OCI-M2 (cell line): Measurements from ENCODE around the gene TPPP2.
A peak's percentile ranks its signal among the peaks of the same experiment; 100 is the strongest.

Experiments used
- DNase-seq: peaks from one replicate; lab custom pipeline; 2025; ENCODE audit not compliant: unreplicated experiment; lab: John Stamatoyannopoulos, UW

The TPPP2 gene

GRCh38 chr14:21016413-21017190 is 13.4 kb upstream of the TPPP2 start:
- DNase-seq, result no peak

- DNase-seq, result no peak
Measured at GRCh38 chr14:21017528-21018245, 12.3 kb upstream of the TPPP2 start.

- no peak for DNase-seq
Measured at GRCh38 chr14:21018286-21018685, 11.7 kb upstream of the TPPP2 start.

- no peak for DNase-seq
Measured at GRCh38 chr14:21018781-21019180, 11.2 kb upstream of the TPPP2 start.

GRCh38 chr14:21019366-21019765 is 10.7 kb upstream of the TPPP2 start:
- no peak for DNase-seq

- DNase-seq, result no peak
Measured at GRCh38 chr14:21020977-21021545, 9.0 kb upstream of the TPPP2 start.

GRCh38 chr14:21022686-21023085 is 7.3 kb upstream of the TPPP2 start:
- DNase-seq, result no peak

- no peak for DNase-seq
Measured at GRCh38 chr14:21023174-21023573, 6.8 kb upstream of the TPPP2 start.

- no peak for DNase-seq
Measured at GRCh38 chr14:21023817-21024584, 6.0 kb upstream of the TPPP2 start.

- DNase-seq, result peak; percentile 22
Measured at GRCh38 chr14:21024585-21025370, 5.2 kb upstream of the TPPP2 start, which contains the start of gene NDRG2. NDRG2 (minus strand) TSS chr14:21025061; CDS start chr14:21023315, 1,746 bp downstream.

- no peak for DNase-seq
Measured at GRCh38 chr14:21025371-21026273, 4.4 kb upstream of the TPPP2 start.

- DNase-seq, result no peak
Measured at GRCh38 chr14:21026274-21026987, 3.6 kb upstream of the TPPP2 start.

- DNase-seq, result no peak
Measured at GRCh38 chr14:21026988-21027315, 3.1 kb upstream of the TPPP2 start.

- DNase-seq, result no peak
Measured at GRCh38 chr14:21030531-21030930, 514 bp downstream of the TPPP2 start.

- DNase-seq, result no peak
Measured at GRCh38 chr14:21032326-21033132, 2.5 kb downstream of the TPPP2 start.

- no peak for DNase-seq
Measured at GRCh38 chr14:21033133-21033698, 3.2 kb downstream of the TPPP2 start.

GRCh38 chr14:21034707-21035106 is 4.7 kb downstream of the TPPP2 start, which contains the start of gene RNASE13:
RNASE13 (minus strand) TSS chr14:21034807; CDS start chr14:21034288, 519 bp downstream.
- DNase-seq, result no peak

- DNase-seq, result no peak
Measured at GRCh38 chr14:21036751-21037150, 6.7 kb downstream of the TPPP2 start.
